ENCODE results near the gene PFN2.

DNA sequence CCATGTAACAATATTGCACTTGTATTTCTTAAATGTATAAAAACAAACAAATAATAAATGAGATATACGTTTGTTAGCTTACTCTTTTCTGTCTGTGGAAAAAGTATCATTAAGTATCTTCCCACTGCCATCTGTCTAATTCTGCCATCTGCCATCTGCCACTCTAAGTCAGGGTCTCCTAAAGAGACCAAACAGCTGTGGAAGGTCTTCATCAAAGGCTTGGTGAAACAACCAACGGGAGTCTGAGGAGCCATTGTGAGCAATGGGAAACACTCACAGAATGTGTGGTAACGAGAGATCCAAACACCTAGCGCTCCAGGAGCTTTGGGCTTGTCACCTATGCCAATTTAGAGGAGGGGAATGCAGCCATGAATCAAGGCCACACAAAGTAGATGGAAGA is 28.7 kb upstream of the PFN2 start:
- TF ChIP-seq, protein P1, sequence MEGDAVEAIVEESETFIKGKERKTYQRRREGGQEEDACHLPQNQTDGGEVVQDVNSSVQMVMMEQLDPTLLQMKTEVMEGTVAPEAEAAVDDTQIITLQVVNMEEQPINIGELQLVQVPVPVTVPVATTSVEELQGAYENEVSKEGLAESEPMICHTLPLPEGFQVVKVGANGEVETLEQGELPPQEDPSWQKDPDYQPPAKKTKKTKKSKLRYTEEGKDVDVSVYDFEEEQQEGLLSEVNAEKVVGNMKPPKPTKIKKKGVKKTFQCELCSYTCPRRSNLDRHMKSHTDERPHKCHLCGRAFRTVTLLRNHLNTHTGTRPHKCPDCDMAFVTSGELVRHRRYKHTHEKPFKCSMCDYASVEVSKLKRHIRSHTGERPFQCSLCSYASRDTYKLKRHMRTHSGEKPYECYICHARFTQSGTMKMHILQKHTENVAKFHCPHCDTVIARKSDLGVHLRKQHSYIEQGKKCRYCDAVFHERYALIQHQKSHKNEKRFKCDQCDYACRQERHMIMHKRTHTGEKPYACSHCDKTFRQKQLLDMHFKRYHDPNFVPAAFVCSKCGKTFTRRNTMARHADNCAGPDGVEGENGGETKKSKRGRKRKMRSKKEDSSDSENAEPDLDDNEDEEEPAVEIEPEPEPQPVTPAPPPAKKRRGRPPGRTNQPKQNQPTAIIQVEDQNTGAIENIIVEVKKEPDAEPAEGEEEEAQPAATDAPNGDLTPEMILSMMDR (IDR thresholded peaks at IDR 0.05) = no peak
- TF ChIP-seq POLR2A (IDR thresholded peaks at IDR 0.05) (no peak), EP300 (IDR thresholded peaks at IDR 0.05) (no peak), POLR2AphosphoS5 (IDR thresholded peaks at IDR 0.05) (no peak)
